ENCODE data around the gene RPTOR.

DNA sequence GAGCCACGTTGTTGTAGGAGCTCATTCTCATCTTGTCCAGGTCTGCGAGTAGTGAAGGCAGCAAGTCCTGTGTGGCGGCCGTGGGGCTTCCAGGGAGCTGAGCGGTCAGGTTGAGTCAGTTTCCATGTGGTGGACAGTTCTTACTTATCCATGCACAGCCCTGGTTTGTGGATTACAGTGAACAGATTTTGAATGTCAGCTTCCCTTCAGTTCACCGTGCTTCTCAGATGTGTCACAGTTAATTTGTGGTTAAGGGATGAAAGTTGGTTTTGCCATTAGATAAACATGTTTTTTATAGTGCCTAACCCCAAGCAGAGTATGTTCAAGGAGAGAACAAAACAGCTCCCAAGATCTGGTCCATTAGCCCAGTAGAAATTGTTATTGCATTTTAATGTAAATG is 103.1 kb downstream of the RPTOR start:
- TF ChIP-seq, protein P1, sequence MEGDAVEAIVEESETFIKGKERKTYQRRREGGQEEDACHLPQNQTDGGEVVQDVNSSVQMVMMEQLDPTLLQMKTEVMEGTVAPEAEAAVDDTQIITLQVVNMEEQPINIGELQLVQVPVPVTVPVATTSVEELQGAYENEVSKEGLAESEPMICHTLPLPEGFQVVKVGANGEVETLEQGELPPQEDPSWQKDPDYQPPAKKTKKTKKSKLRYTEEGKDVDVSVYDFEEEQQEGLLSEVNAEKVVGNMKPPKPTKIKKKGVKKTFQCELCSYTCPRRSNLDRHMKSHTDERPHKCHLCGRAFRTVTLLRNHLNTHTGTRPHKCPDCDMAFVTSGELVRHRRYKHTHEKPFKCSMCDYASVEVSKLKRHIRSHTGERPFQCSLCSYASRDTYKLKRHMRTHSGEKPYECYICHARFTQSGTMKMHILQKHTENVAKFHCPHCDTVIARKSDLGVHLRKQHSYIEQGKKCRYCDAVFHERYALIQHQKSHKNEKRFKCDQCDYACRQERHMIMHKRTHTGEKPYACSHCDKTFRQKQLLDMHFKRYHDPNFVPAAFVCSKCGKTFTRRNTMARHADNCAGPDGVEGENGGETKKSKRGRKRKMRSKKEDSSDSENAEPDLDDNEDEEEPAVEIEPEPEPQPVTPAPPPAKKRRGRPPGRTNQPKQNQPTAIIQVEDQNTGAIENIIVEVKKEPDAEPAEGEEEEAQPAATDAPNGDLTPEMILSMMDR (IDR thresholded peaks at IDR 0.05 in 4 of 5, conservative IDR thresholded peaks at IDR 0.05 in 1 of 5) = no peak
- no peak for TF ChIP-seq POLR2A (IDR thresholded peaks at IDR 0.05)

Measured in gastrocnemius medialis (tissue), 4 donors.